ENCODE measurements around the gene C9orf85.

The C9orf85 gene

GRCh38 chr9:71904076-71904475 is 7.4 kb upstream of the C9orf85 start:
- DNase-seq (ENCODE audit: low read depth in 2 of 2): no peak

GRCh38 chr9:71908825-71909224 is 2.6 kb upstream of the C9orf85 start:
- no peak for DNase-seq (ENCODE audit: low read depth in 2 of 2)

- DNase-seq (ENCODE audit: low read depth in 2 of 2): peak; percentile 18 to 43
Observed at GRCh38 chr9:71909887-71910649, 1.4 kb upstream of the C9orf85 start.

GRCh38 chr9:71910650-71911060 is 784 bp upstream of the C9orf85 start:
- peak in 1 of 2 donors; percentile 5 for DNase-seq (ENCODE audit: low read depth in 2 of 2)

- no peak for DNase-seq (ENCODE audit: low read depth in 2 of 2)
Observed at GRCh38 chr9:71911908-71912335, 483 bp downstream of the C9orf85 start.

DNA sequence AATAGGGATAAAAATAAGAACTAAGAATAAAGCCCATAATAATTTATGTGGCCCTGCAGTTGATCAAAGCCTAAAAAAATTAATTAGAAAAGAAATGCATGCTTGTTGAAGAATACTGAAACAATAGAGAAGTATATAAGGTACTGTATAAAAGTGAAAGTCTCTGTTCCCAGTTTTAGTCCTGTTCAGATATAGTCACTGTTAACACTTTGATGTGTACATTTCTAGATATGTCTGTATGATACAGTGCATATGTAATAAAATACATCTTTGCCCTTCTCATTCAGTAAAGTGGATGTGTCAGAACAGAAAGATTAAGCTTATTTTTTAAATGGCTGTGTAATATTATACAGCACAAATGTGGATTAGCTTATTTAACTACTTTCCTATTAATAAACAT is 4.1 kb downstream of the C9orf85 start:
- DNase-seq (ENCODE audit: low read depth in 2 of 2): no peak

- no peak for DNase-seq (ENCODE audit: low read depth in 2 of 2)
Observed at GRCh38 chr9:71916834-71917534, 5.5 kb downstream of the C9orf85 start.

- DNase-seq (ENCODE audit: low read depth in 2 of 2): no peak
Observed at GRCh38 chr9:71918419-71918818, 7.0 kb downstream of the C9orf85 start.

- DNase-seq (ENCODE audit: low read depth in 2 of 2): no peak
Observed at GRCh38 chr9:71920456-71921189, 9.2 kb downstream of the C9orf85 start.

DNA sequence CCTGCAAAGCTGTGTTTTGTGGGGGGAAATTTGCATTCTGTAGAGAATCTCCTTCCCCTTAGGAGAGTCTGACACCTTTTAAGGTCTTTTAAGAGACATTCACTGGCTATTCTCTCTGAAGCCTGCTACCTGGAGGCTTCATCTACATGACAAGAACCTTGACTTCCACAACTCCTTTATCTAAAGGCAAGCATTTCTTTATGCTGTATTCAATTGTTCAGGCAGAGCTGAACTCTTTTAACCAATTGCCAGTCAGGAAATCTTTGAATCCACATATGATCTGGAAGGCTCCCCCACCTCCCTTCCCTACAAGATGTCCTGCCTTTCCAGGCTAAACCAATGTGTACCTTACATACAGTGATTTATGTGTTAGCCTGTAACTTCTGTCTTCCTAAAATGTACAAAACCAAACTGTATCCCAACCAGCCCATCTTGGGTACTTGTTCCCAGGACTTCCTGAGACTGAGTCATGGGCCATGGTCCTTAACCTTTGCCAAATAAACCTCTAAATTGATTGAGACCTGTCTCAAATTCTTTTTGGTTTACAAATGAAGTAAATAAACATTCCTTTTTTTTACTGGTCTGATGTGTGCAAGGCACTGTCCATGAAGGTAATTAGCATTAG is 9.9 kb downstream of the C9orf85 start:
- DNase-seq (ENCODE audit: low read depth in 2 of 2): no peak

DNA sequence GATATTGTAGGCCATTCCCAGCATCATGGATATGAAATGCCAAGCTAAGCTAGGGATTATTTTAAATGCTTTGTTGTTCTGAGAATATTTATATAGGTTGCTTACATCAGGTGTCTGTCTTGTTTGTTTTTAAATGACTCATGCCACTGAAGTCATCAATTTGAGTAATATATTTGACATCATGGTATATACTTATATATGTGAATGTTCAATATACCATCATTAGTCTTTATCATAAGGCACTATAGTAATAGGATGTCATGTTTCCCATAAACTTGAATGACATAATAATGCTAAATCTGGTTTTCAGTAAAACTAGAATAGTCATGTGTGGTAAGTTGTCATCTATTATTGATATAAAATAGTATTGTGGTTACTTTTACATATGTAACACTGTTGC is 13.1 kb downstream of the C9orf85 start:
- no peak for DNase-seq (ENCODE audit: low read depth in 2 of 2)

- DNase-seq (ENCODE audit: low read depth in 2 of 2): no peak
Observed at GRCh38 chr9:71925834-71926233, 14.4 kb downstream of the C9orf85 start.

DNA sequence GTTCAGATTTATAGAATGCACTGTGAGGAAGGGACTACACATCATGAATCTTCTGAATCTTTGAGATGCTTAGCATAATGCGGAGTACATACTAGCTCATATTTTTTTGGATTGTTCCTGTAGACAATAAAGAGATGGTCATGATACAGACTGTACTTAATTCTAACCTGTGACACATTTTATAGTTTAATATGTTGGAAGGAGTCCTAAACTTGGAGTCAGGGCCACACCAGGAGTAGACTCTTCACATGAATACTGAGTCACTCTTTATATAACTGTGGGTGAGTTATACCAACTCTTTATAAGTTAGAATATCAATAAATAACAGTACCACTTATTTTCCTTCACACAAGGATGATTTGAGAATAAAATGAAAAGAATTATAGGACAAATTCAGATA is 16.9 kb downstream of the C9orf85 start:
- DNase-seq (ENCODE audit: low read depth in 2 of 2): no peak

GRCh38 chr9:71928806-71929205 is 17.4 kb downstream of the C9orf85 start:
- no peak for DNase-seq (ENCODE audit: low read depth in 2 of 2)

- no peak for DNase-seq (ENCODE audit: low read depth in 2 of 2)
Observed at GRCh38 chr9:71929223-71929622, 17.8 kb downstream of the C9orf85 start.

DNA sequence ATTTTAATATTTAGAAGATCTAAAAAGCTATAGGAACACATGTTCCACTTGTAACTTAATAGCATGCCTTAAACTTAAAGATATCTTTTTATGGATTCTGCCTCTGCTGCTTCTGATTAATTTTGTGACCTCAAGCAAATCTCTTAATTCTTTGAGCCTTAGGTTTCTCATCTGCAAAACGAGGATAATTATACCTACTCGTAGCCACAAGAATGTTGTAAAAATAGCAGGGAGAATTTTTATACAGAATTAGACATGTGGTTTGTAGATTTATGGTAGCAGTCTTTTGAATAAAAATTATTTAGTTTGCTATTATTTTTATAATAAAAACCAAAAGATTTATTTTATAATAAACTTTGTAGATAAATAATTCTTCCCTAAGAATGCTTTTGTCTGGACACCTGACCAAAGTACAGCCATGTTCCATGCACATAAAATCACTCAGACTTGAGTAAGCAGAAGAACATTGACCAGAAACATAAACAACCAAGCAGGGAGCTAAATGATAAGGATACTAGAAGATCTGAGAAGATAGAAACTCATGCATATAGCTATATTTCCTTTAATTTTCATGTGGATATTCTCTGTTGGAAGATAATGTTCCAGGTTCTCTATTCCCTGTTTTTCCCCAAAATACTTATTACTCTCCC is 18.5 kb downstream of the C9orf85 start:
- DNase-seq (ENCODE audit: low read depth in 2 of 2): no peak

GRCh38 chr9:71931166-71931565 is 19.7 kb downstream of the C9orf85 start:
- DNase-seq (ENCODE audit: low read depth in 2 of 2): no peak

DNA sequence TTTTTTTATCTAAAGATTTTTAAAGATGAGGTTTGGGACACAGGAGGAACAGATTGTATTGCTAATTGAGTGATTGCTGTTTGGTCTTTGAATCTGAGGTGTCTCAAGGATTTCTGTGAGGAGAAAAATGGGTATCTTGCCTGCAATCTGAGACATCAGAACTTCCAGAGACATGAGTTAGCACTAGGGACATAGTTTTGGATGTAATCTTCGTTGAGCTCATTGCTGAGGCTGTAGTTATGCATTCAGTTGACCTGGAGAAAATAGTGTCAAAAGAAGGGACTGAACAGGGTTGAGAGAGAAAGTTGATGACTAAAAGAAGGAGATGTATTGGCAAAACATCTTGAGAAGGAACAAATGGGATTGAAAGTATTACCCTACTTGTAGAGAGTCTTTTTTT is 24.6 kb downstream of the C9orf85 start:
- no peak for DNase-seq (ENCODE audit: low read depth in 2 of 2)

GRCh38 chr9:71937070-71937625 is 25.7 kb downstream of the C9orf85 start:
- no peak for DNase-seq (ENCODE audit: low read depth in 2 of 2)

DNA sequence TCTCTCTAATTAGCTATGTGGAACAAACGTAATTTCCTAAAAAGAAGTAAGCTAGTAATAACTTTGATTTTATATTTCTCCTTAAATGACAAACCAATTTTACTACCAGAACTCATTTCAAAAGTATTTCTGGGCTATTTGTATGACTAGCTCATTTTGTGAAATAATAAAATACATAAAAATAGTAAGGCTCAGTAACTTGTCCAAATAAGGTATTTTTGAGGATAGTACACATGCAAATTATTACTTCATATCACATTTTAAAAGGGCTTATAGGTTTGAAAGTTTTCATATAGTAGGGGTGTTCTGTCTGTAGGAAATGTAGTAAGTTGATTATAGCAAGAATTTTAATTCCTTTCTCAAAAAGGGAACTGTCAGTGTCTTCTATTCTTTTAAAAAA is 26.5 kb downstream of the C9orf85 start:
- no peak for DNase-seq (ENCODE audit: low read depth in 2 of 2)

GRCh38 chr9:71941060-71941568 is 29.7 kb downstream of the C9orf85 start:
- DNase-seq (ENCODE audit: low read depth in 2 of 2): no peak

All from stimulated activated CD8-positive, alpha-beta memory T cell treated with anti-CD3 and anti-CD28 coated beads, Interleukin-2, amount 100 ng/mL, for 48 hours (primary cell).